Omental fat pad (tissue), 4 donors: ENCODE measurements around the gene PRKAG2. TPM values are rescaled to one million over a fixed set of nuclear protein-coding genes. Genes with fewer than 3 reads are reported as not detected.

Experiments
- ATAC-seq: fragments of 150-250 bp; one replicate; pipeline ENCODE4 v1.9.1; 2016; ENCODE audit warnings: mild to moderate bottlenecking, moderate library complexity; ENCODE audit not compliant: low FRiP score
- DNase-seq: peaks from one replicate; pipeline ENCODE4 v3.0.0-alpha.2; 2019; ENCODE audit warnings: low spot score
- CTCF ChIP-seq, 3 donors: fragments of 450-650 bp; IDR thresholded peaks; one replicate each; pipeline ENCODE4 v1.5.1; 2016 to 2017; ENCODE audit warnings: antibody characterized with exemption in 3 of 3, mild to moderate bottlenecking in 3 of 3, moderate library complexity in 2 of 3
- total RNA-seq, 4 donors: library from RNA; depleted of rRNA; stranded (reverse); fragments of >200 nt; gene quantifications; one replicate each; pipeline ENCODE4 v1.1.0, GENCODE V29; 2016

The PRKAG2 gene
- total RNA-seq, 4 donors from 2014 or later = 31.6 to 49.5 (median 36.9) TPM

GRCh38 chr7:151694441-151694827 lies 182.5 kb downstream of the PRKAG2 start:
- DNase-seq = no peak

GRCh38 chr7:151693140-151693539 lies 183.8 kb downstream of the PRKAG2 start:
- no peak for TF ChIP-seq CTCF (IDR thresholded peaks at IDR 0.05)
- ATAC-seq = no peak
- no peak for DNase-seq

More at GRCh38 chr7:151694441-151694827, 182.5 kb downstream of the PRKAG2 start:
- no peak for TF ChIP-seq CTCF (IDR thresholded peaks at IDR 0.05)
- ATAC-seq = no peak

- no peak for TF ChIP-seq CTCF (IDR thresholded peaks at IDR 0.05)
- ATAC-seq = no peak
- DNase-seq = no peak
Measured at GRCh38 chr7:151692721-151693120, 184.2 kb downstream of the PRKAG2 start.

- TF ChIP-seq CTCF (IDR thresholded peaks at IDR 0.05) = no peak
- no peak for DNase-seq
- no peak for ATAC-seq
Measured at GRCh38 chr7:151691449-151691848, 185.5 kb downstream of the PRKAG2 start.

GRCh38 chr7:151690606-151691005 lies 186.3 kb downstream of the PRKAG2 start:
- ATAC-seq (peak; percentile 71), DNase-seq (no peak)
- no peak for TF ChIP-seq CTCF (IDR thresholded peaks at IDR 0.05)

GRCh38 chr7:151689196-151689971 lies 187.5 kb downstream of the PRKAG2 start:
- ATAC-seq (no peak), DNase-seq (no peak)
- TF ChIP-seq CTCF (IDR thresholded peaks at IDR 0.05) = no peak

- DNase-seq = no peak
Measured at GRCh38 chr7:151688236-151688780, 188.6 kb downstream of the PRKAG2 start.

More at GRCh38 chr7:151688236-151688780, 188.6 kb downstream of the PRKAG2 start:
- TF ChIP-seq CTCF (IDR thresholded peaks at IDR 0.05) = no peak
- ATAC-seq = no peak
